Measurements from ENCODE around the gene SIPA1L3.

Gene SIPA1L3

GRCh38 chr19:38082256-38083118, 175.5 kb downstream of the SIPA1L3 start:
- Histone ChIP-seq H3K27me3 (ENCODE audit: low read depth, low read length) (no peaks in the 10 kb centered on the region), H3K36me3 (ENCODE audit: control insufficient read depth in 1 of 2, insufficient read depth in 2 of 2, low read length in 2 of 2) (peaks cover 0 to 17% of the 10 kb centered on the region in 2 donors), H3K4me1 (ENCODE audit: control insufficient read depth in 1 of 2, insufficient read depth in 2 of 2, low read length in 2 of 2) (no peaks in the 10 kb centered on the region), H3K9me3 (ENCODE audit: control insufficient read depth in 1 of 2, low read length in 2 of 2) (no peaks in the 10 kb centered on the region), H3K27ac (ENCODE audit: low read length) (no peak overlapping the region), H3K4me3 (ENCODE audit: low read depth in 1 of 2, low read length in 2 of 2) (no peak overlapping the region)

DNA sequence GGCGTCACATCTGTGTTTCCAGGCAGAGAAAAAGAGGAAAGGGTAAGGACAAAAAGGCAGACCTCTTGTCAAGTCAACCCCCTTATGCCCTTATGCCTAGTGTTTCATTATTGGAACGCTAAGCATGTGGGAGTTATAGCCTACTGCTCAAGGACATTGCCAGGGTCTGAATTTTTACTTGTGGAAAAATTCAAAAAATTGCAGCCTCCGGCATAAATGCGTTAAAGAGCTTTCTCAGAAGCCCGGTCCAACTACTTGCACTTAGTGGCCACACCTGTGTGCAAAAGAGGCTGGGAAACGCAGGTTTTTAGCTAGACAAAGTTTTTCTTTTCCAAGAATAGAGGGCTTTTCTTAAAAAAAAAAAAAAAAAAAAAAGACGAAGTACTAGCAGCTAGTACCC, 177.2 kb downstream of the SIPA1L3 start:
- no peaks in the 10 kb centered on the region for H3K27me3 ChIP-seq (ENCODE audit: low read depth, low read length)
- peaks cover 0 to 17% of the 10 kb centered on the region in 2 donors for H3K36me3 ChIP-seq (ENCODE audit: control insufficient read depth in 1 of 2, insufficient read depth in 2 of 2, low read length in 2 of 2)
- no peaks in the 10 kb centered on the region for H3K9me3 ChIP-seq (ENCODE audit: control insufficient read depth in 1 of 2, low read length in 2 of 2)

GRCh38 chr19:38089440-38089839, 182.4 kb downstream of the SIPA1L3 start:
- H3K27ac ChIP-seq (ENCODE audit: low read length): no peak overlapping the region
- H3K4me3 ChIP-seq (ENCODE audit: low read depth in 1 of 2, low read length in 2 of 2): no peak overlapping the region
- peaks cover 6 to 21% of the 10 kb centered on the region in 2 donors for H3K36me3 ChIP-seq (ENCODE audit: control insufficient read depth in 1 of 2, insufficient read depth in 2 of 2, low read length in 2 of 2)
- no peaks in the 10 kb centered on the region for H3K27me3 ChIP-seq (ENCODE audit: low read depth, low read length)
- H3K9me3 ChIP-seq (ENCODE audit: control insufficient read depth in 1 of 2, low read length in 2 of 2): no peaks in the 10 kb centered on the region
- H3K4me1 ChIP-seq (ENCODE audit: control insufficient read depth in 1 of 2, insufficient read depth in 2 of 2, low read length in 2 of 2): no peaks in the 10 kb centered on the region

More for the DNA sequence above, 177.2 kb downstream of the SIPA1L3 start:
- Histone ChIP-seq H3K4me1 (ENCODE audit: control insufficient read depth in 1 of 2, insufficient read depth in 2 of 2, low read length in 2 of 2) (no peaks in the 10 kb centered on the region), H3K27ac (ENCODE audit: low read length) (no peak overlapping the region), H3K4me3 (ENCODE audit: low read depth in 1 of 2, low read length in 2 of 2) (no peak overlapping the region)

GRCh38 chr19:38093154-38093553, 186.1 kb downstream of the SIPA1L3 start:
- Histone ChIP-seq H3K4me1 (ENCODE audit: control insufficient read depth in 1 of 2, insufficient read depth in 2 of 2, low read length in 2 of 2) (no peaks in the 10 kb centered on the region), H3K9me3 (ENCODE audit: control insufficient read depth in 1 of 2, low read length in 2 of 2) (no peaks in the 10 kb centered on the region), H3K27me3 (ENCODE audit: low read depth, low read length) (no peaks in the 10 kb centered on the region), H3K36me3 (ENCODE audit: control insufficient read depth in 1 of 2, insufficient read depth in 2 of 2, low read length in 2 of 2) (peaks cover 6 to 21% of the 10 kb centered on the region in 2 donors), H3K4me3 (ENCODE audit: low read depth in 1 of 2, low read length in 2 of 2) (no peak overlapping the region), H3K27ac (ENCODE audit: low read length) (no peak overlapping the region)

DNA sequence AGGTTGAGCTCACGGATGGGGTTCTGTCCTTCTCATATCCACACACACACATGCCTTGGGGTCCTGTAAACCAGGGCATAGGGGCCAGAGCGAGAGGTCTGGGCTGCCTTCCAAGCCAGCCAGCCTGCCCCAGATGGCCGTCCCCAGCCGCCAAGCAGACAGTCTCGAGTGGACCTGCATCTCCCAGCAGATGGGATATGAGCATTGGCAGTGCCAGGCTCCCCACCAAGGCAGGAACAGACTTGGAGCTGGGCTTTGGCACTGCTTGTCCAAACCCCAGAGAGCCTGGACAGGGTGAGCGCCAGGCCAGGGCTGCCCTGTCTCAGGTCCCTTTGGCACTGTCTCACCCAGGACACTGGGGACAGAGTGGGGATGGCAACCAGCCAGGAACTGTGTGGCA, 186.6 kb downstream of the SIPA1L3 start:
- H3K36me3 ChIP-seq (ENCODE audit: control insufficient read depth in 1 of 2, insufficient read depth in 2 of 2, low read length in 2 of 2): peaks cover 6 to 21% of the 10 kb centered on the region in 2 donors
- no peaks in the 10 kb centered on the region for H3K4me1 ChIP-seq (ENCODE audit: control insufficient read depth in 1 of 2, insufficient read depth in 2 of 2, low read length in 2 of 2)
- no peaks in the 10 kb centered on the region for H3K27me3 ChIP-seq (ENCODE audit: low read depth, low read length)
- no peaks in the 10 kb centered on the region for H3K9me3 ChIP-seq (ENCODE audit: control insufficient read depth in 1 of 2, low read length in 2 of 2)
- no peak overlapping the region for H3K4me3 ChIP-seq (ENCODE audit: low read depth in 1 of 2, low read length in 2 of 2)
- no peak overlapping the region for H3K27ac ChIP-seq (ENCODE audit: low read length)

DNA sequence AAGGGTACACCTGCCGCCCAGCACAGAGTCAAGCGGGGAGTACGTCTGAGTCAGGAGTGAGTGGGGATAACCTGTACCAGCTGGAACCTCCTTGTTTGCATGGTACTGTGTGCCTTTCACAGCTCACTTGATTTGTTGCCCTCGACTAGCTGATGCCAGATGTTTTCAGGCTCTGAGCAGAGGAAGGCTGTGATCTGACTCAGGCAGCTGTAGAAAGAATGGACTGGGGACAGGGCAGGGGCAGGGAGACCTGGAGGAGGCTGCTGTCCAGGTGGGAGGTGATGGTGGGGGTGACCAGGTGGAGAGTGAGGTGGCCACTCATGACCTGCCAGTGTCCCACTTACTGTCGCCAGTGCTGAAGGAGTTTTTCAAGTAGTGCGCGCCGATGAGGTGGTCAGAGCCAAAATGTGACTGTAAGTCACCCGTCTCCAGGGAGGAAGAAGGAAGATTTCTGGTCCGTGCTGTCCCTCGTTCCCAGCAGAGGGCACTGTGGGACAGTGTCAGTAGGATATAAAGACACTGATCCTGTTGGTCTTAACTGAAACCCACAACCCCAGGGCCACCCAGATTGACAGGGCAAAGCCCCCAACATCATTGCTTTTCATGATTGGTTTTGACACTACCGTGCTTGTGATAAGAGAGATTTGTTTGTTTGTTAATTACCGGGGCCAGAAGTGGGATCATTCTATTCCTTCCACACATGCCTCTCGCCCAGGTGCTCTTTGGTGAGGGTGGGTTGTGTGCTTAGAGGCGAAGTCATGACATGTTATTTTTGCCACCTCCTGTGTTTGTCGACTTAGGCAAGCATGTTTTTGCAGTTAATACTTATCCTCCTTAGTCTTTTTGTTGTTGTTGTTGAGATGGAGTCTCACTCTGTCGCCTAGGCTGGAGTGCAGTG, 188.7 kb downstream of the SIPA1L3 start:
- Histone ChIP-seq H3K36me3 (ENCODE audit: control insufficient read depth in 1 of 2, insufficient read depth in 2 of 2, low read length in 2 of 2) (peaks cover 6 to 24% of the 10 kb centered on the region in 2 donors), H3K27me3 (ENCODE audit: low read depth, low read length) (no peaks in the 10 kb centered on the region), H3K4me1 (ENCODE audit: control insufficient read depth in 1 of 2, insufficient read depth in 2 of 2, low read length in 2 of 2) (no peaks in the 10 kb centered on the region), H3K27ac (ENCODE audit: low read length) (no peak overlapping the region), H3K4me3 (ENCODE audit: low read depth in 1 of 2, low read length in 2 of 2) (no peak overlapping the region), H3K9me3 (ENCODE audit: control insufficient read depth in 1 of 2, low read length in 2 of 2) (no peaks in the 10 kb centered on the region)

DNA sequence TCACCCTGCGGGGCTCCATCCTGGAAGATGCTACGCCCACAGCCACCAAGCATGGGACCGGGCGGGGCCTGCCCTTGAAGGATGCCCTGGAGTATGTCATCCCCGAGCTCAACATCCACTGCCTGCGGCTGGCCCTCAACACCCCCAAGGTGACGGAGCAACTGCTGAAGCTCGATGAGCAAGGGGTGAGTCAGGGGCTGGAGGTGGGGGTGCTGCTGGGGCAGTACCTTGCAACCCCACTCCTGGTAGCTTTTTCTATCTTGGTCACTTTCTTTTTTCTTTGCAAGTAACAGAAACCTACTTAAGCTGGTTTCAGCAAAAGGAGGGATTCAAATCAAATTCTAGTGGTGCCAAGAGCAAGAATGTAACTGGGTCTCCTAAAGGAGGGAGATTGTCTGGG, 193.0 kb downstream of the SIPA1L3 start:
- no peak overlapping the region for H3K4me3 ChIP-seq (ENCODE audit: low read depth in 1 of 2, low read length in 2 of 2)
- peaks cover 15 to 46% of the 10 kb centered on the region in 2 donors for H3K36me3 ChIP-seq (ENCODE audit: control insufficient read depth in 1 of 2, insufficient read depth in 2 of 2, low read length in 2 of 2)
- H3K9me3 ChIP-seq (ENCODE audit: control insufficient read depth in 1 of 2, low read length in 2 of 2): no peaks in the 10 kb centered on the region
- no peaks in the 10 kb centered on the region for H3K27me3 ChIP-seq (ENCODE audit: low read depth, low read length)
- H3K27ac ChIP-seq (ENCODE audit: low read length): no peak overlapping the region
- H3K4me1 ChIP-seq (ENCODE audit: control insufficient read depth in 1 of 2, insufficient read depth in 2 of 2, low read length in 2 of 2): no peaks in the 10 kb centered on the region

GRCh38 chr19:38100589-38100988, 193.6 kb downstream of the SIPA1L3 start:
- no peak overlapping the region for H3K4me3 ChIP-seq (ENCODE audit: low read depth in 1 of 2, low read length in 2 of 2)
- H3K9me3 ChIP-seq (ENCODE audit: control insufficient read depth in 1 of 2, low read length in 2 of 2): no peaks in the 10 kb centered on the region
- no peaks in the 10 kb centered on the region for H3K4me1 ChIP-seq (ENCODE audit: control insufficient read depth in 1 of 2, insufficient read depth in 2 of 2, low read length in 2 of 2)
- peaks cover 18 to 46% of the 10 kb centered on the region in 2 donors for H3K36me3 ChIP-seq (ENCODE audit: control insufficient read depth in 1 of 2, insufficient read depth in 2 of 2, low read length in 2 of 2)
- no peak overlapping the region for H3K27ac ChIP-seq (ENCODE audit: low read length)
- H3K27me3 ChIP-seq (ENCODE audit: low read depth, low read length): no peaks in the 10 kb centered on the region

DNA sequence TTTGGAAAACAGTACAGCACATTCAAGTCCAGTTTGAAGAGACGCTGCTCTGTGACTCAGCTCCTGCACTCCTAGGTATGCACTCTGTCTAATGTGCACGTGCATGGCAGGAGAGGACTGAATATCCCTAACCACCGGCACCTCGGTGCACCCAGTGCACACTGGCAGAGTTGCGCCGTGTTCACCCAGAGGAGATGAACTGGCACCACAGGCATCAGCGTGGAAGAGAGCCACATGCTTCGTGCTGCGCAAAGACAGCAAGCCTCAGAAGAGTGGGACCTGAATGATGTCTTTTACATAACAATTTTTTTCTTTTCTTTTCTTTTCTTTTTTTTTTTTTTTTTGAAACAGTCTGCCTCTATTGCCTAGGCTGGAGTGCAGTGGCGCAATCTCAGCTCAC, 194.7 kb downstream of the SIPA1L3 start:
- Histone ChIP-seq H3K27ac (ENCODE audit: low read length) (no peak overlapping the region), H3K4me3 (ENCODE audit: low read depth in 1 of 2, low read length in 2 of 2) (no peak overlapping the region), H3K36me3 (ENCODE audit: control insufficient read depth in 1 of 2, insufficient read depth in 2 of 2, low read length in 2 of 2) (peaks cover 20 to 50% of the 10 kb centered on the region in 2 donors), H3K9me3 (ENCODE audit: control insufficient read depth in 1 of 2, low read length in 2 of 2) (no peaks in the 10 kb centered on the region), H3K4me1 (ENCODE audit: control insufficient read depth in 1 of 2, insufficient read depth in 2 of 2, low read length in 2 of 2) (no peaks in the 10 kb centered on the region), H3K27me3 (ENCODE audit: low read depth, low read length) (no peaks in the 10 kb centered on the region)

DNA sequence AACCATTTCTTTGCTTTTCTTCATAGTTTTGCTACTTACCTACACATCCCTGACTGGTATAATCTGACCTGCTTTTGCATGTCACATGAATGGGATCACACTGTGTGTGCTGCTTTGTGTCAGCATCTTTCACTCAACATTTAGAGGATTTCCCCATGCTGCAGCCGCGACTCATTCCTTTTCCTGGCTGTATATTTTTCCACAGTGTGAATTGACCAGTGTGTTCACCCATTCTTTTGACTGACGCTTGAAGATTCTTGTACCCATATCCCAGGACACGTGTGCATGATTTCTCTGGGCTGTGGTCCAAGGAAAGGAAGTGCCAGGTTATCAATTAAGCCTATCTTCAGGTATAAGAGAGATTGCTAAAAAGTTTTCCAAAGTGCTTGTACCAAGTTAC, 198.6 kb downstream of the SIPA1L3 start:
- Histone ChIP-seq H3K27ac (ENCODE audit: low read length) (no peak overlapping the region), H3K4me3 (ENCODE audit: low read depth in 1 of 2, low read length in 2 of 2) (no peak overlapping the region), H3K9me3 (ENCODE audit: control insufficient read depth in 1 of 2, low read length in 2 of 2) (no peaks in the 10 kb centered on the region), H3K4me1 (ENCODE audit: control insufficient read depth in 1 of 2, insufficient read depth in 2 of 2, low read length in 2 of 2) (no peaks in the 10 kb centered on the region), H3K36me3 (ENCODE audit: control insufficient read depth in 1 of 2, insufficient read depth in 2 of 2, low read length in 2 of 2) (peaks cover 21 to 49% of the 10 kb centered on the region in 2 donors), H3K27me3 (ENCODE audit: low read depth, low read length) (no peaks in the 10 kb centered on the region)

DNA sequence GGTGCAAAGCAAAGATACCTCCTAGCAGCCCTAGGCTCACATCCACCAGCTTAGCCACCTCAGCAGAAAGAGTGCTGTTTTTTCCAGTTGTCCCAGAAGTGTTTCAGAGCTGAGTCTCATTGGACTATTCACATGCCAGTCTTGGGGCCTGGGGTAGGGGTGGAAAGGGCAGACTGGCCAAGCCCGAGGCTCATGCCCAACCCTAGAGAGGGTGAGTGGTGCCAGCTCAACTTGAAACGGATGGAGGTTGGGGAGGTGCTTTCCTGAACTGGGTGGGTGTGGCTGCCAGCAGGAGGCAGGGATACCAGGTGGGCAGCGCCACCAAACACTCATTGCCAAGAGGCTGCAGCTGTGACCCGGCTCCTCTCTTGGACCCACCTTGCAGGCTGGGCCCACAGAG, 200.1 kb downstream of the SIPA1L3 start:
- H3K27me3 ChIP-seq (ENCODE audit: low read depth, low read length): no peaks in the 10 kb centered on the region
- H3K36me3 ChIP-seq (ENCODE audit: control insufficient read depth in 1 of 2, insufficient read depth in 2 of 2, low read length in 2 of 2): peaks cover 22 to 48% of the 10 kb centered on the region in 2 donors
- H3K4me3 ChIP-seq (ENCODE audit: low read depth in 1 of 2, low read length in 2 of 2): no peak overlapping the region
- H3K9me3 ChIP-seq (ENCODE audit: control insufficient read depth in 1 of 2, low read length in 2 of 2): no peaks in the 10 kb centered on the region
- no peaks in the 10 kb centered on the region for H3K4me1 ChIP-seq (ENCODE audit: control insufficient read depth in 1 of 2, insufficient read depth in 2 of 2, low read length in 2 of 2)
- no peak overlapping the region for H3K27ac ChIP-seq (ENCODE audit: low read length)

Data from muscle layer of duodenum (tissue), 2 donors.